Esophagus squamous epithelium (tissue), 5 donors: ENCODE measurements around the gene NET1. TPM values are rescaled to one million over a fixed set of nuclear protein-coding genes. Genes with fewer than 3 reads are reported as not detected.

Experiments
- DNase-seq: peaks from one replicate; lab custom pipeline; 2025; lab: John Stamatoyannopoulos, UW
- H3K27ac ChIP-seq, 4 donors: fragments of 200-600 bp; sonication (generic); one replicate each; pipeline ENCODE4 v1.5.1; 2016 to 2019; ENCODE audit warnings: mild to moderate bottlenecking in 1 of 4
- H3K27me3 ChIP-seq, 4 donors: fragments of 200-600 bp; sonication (generic); 1 replicate in 3 of 4; 2 replicates in 1 of 4; pipeline versions ENCODE4 v1.5.1 to v1.6.0; 2017 to 2021; ENCODE audit warnings: antibody characterized with exemption in 1 of 4
- H3K36me3 ChIP-seq, 3 donors: fragments of 200-600 bp; sonication (generic); one replicate each; pipeline ENCODE4 v1.5.1; 2016 to 2019
- H3K4me1 ChIP-seq, 3 donors: fragments of 200-600 bp; sonication (generic); one replicate each; pipeline ENCODE4 v1.5.1; 2017 to 2019
- H3K4me3 ChIP-seq, 4 donors: fragments of 200-600 bp; sonication (generic); 1 replicate in 3 of 4; 2 replicates in 1 of 4; pipeline ENCODE4 v1.5.1; 2016 to 2019; ENCODE audit warnings: mild to moderate bottlenecking in 2 of 4, moderate library complexity in 1 of 4
- H3K9me3 ChIP-seq, 3 donors: fragments of 200-600 bp; sonication (generic); one replicate each; pipeline ENCODE4 v1.5.1; 2016 to 2019
- POLR2A ChIP-seq, 4 donors: fragments of 450-650 bp; IDR thresholded peaks; one replicate each; pipeline ENCODE4 v1.6.1; 2017; ENCODE audit warnings: antibody characterized with exemption in 4 of 4, mild to moderate bottlenecking in 4 of 4, moderate library complexity in 3 of 4
- WGBS, 2 donors: methylation state at CpG; one replicate each; pipeline ENCODE4 v1.1.5; 2018; 5-methylcytosine and 5-hydroxymethylcytosine counted together
- intact Hi-C: fragments of 100-400 bp; cut with DNase I; formaldehyde crosslinking; loops from one replicate; pipeline ENCODE4 v1.15.0; 2022
- total RNA-seq, 4 donors: library from RNA; depleted of rRNA; stranded (reverse); fragments of >200 nt; gene quantifications; one replicate each; pipeline ENCODE4 v1.1.0, GENCODE V29; 2016
- TF ChIP-seq, protein P1 (sequence below), 6 experiments: fragments of 450-650 bp in 4 of 6; fragments of 200-600 bp in 2 of 6; sonication (generic) in 2 of 6; IDR thresholded peaks; one replicate each; pipeline ENCODE4 v1.5.1; 2016 to 2019; ENCODE audit warnings: antibody characterized with exemption in 6 of 6, mild to moderate bottlenecking in 4 of 6, moderate library complexity in 4 of 6
- donor health status: DM: yes; HTN: yes; CAD: no.

The NET1 gene
- total RNA-seq, 4 donors from 2014 or later: 77.8 to 170 (median 107) TPM

DNA sequence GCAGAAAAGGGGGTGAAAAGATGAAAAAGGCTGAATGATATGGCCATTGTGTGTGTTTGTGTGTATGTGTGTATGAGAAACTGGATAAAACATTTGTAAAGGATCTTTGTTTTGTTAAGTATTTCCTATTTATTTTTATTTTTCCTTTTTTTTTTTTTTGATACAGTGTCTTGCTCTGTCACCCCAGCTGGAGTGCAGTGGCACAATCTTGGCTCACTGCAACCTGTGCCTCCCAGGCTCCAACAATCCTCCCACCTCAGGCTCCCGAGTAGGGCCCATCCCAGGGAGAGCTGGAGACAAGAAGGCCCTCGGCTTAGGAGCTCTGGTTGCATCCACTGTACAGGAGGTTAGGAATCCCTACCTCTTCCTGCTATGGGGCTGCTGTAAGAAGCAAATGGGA, 93.9 kb downstream of the NET1 start:
- TF ChIP-seq, protein P1, sequence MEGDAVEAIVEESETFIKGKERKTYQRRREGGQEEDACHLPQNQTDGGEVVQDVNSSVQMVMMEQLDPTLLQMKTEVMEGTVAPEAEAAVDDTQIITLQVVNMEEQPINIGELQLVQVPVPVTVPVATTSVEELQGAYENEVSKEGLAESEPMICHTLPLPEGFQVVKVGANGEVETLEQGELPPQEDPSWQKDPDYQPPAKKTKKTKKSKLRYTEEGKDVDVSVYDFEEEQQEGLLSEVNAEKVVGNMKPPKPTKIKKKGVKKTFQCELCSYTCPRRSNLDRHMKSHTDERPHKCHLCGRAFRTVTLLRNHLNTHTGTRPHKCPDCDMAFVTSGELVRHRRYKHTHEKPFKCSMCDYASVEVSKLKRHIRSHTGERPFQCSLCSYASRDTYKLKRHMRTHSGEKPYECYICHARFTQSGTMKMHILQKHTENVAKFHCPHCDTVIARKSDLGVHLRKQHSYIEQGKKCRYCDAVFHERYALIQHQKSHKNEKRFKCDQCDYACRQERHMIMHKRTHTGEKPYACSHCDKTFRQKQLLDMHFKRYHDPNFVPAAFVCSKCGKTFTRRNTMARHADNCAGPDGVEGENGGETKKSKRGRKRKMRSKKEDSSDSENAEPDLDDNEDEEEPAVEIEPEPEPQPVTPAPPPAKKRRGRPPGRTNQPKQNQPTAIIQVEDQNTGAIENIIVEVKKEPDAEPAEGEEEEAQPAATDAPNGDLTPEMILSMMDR (IDR thresholded peaks at IDR 0.05): no peak
- TF ChIP-seq POLR2A (IDR thresholded peaks at IDR 0.05): no peak
- H3K4me3 ChIP-seq: no peak overlapping the region
- no peaks in the 10 kb centered on the region for H3K27me3 ChIP-seq
- 0 to 30% methylated on average over 2 of the region's 2 CpGs for WGBS, 2 donors
- no peak for DNase-seq
- H3K27ac ChIP-seq: peak overlapping the region; percentile 59 to 92 (median 80)
- intact Hi-C loops: no loop called here
- no peaks in the 10 kb centered on the region for H3K9me3 ChIP-seq
- no peaks in the 10 kb centered on the region for H3K36me3 ChIP-seq
- peaks cover 39 to 100% (median 59%) of the 10 kb centered on the region in 3 donors for H3K4me1 ChIP-seq

DNA sequence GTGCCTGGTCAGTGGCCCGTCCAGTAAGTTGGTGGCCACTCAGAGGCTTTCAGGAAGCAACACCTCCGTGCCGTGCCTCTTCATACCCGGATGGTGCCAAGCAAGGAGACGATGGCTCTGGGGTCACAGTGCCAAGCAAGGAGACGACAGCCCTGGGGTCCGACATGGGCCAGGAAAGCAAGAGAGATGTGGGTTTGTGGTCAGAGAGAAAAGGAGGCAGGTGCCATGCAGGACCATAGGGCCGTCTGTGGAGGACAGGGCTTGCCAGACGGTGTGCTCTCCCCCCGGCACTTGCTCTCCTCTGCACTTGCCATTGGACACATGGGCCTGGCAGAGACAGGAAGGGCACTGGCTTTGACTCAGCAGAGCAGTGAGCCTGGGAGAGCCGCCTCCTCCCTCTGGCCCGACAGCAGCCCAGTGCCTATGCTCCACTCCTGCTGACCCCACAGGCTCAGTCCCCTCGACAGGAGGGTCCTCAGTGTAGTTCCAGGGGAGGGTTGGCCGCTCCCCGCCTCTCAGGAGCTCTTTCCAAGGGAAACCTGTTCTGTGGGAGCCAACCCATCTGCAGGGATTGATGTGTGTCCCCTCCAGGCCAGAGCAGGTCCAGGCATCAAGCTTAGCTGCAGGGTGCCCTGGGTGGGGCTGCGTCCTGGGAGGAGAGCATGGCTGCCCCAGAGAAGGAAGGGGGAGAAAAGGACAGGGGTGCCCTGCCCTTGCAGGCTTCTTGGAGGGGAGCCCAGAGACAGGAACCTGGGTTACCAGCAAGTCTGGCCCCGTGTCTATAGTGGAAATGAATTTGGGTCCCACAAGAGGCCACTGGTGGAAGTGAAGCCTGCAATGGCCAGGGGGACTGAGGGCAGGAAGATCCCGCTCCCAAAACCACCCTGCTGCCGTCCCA, 94.6 kb downstream of the NET1 start:
- DNase-seq: no peak
- TF ChIP-seq POLR2A (IDR thresholded peaks at IDR 0.05): no peak
- TF ChIP-seq, protein P1 (IDR thresholded peaks at IDR 0.05): peak in 2 of 6 experiments; percentile 6 to 8
- H3K36me3 ChIP-seq: no peaks in the 10 kb centered on the region
- H3K4me1 ChIP-seq: peaks cover 39 to 100% (median 58%) of the 10 kb centered on the region in 3 donors
- no peak overlapping the region for H3K4me3 ChIP-seq
- no peaks in the 10 kb centered on the region for H3K27me3 ChIP-seq
- intact Hi-C loops: no loop called here
- WGBS, 2 donors: 55 to 64% methylated on average over 5 to 8 of the region's 19 CpGs
- peak overlapping the region; percentile 59 to 92 (median 80) for H3K27ac ChIP-seq
- no peaks in the 10 kb centered on the region for H3K9me3 ChIP-seq

DNA sequence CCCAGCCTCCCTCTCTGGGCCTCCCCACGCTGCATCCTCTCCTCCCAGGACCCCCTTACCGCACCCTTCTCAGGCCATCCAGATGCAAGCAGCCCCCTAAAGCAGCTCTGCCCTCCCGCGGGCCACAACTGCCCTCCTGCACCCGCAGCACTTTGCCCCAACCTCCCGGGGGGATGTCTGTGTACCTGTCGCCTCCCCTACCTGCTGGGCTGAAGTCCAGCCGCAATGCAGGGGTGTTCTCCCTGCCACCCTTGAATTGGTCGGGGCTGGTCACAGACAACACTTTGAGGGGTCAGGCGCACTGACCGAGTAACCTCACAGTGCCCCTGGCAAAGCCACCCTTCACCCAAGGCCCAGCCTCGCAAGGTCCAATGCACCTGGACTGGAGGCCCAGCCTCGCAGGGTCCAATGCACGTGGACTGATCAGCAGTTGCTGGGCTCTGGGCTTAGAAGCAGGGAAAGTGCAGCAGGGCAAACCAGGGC, 95.3 kb downstream of the NET1 start:
- Histone ChIP-seq H3K9me3 (no peaks in the 10 kb centered on the region), H3K4me1 (peaks cover 36 to 99% (median 51%) of the 10 kb centered on the region in 3 donors), H3K36me3 (no peaks in the 10 kb centered on the region), H3K27ac (peak overlapping the region; percentile 59 to 92 (median 80)), H3K27me3 (no peaks in the 10 kb centered on the region), H3K4me3 (no peak overlapping the region)
- TF ChIP-seq, protein P1 (IDR thresholded peaks at IDR 0.05): no peak
- no peak for TF ChIP-seq POLR2A (IDR thresholded peaks at IDR 0.05)
- 44 to 78% methylated on average over 2 to 8 of the region's 14 CpGs for WGBS, 2 donors
- intact Hi-C loops: no loop called here
- DNase-seq: no peak

DNA sequence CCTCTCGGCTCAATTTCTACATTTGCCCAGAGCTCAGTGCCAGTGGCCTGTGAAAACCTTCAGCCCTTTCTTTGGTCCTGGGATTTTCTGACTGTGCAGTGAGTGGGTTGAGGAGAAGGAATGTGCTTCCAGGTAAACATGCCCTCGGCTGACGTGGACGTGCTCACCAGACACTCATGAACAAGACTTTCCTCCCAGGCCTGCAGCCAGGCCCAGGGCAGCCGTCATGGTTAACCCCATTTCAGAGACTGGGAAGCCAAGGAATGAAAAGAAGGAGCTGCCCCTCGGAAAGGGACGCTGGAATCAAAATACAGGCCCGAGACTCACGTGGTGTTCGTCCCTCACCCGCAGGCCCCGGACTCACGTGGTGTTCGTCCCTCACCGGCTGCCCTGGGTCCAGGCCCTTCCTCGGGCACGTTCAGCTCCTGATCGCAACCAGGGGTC, 95.8 kb downstream of the NET1 start:
- DNase-seq: no peak
- H3K36me3 ChIP-seq: no peaks in the 10 kb centered on the region
- H3K27me3 ChIP-seq: no peaks in the 10 kb centered on the region
- TF ChIP-seq, protein P1 (IDR thresholded peaks at IDR 0.05): no peak
- no peak for TF ChIP-seq POLR2A (IDR thresholded peaks at IDR 0.05)
- H3K27ac ChIP-seq: peak overlapping the region; percentile 59 to 92 (median 80)
- peaks cover 31 to 99% (median 47%) of the 10 kb centered on the region in 3 donors for H3K4me1 ChIP-seq
- H3K9me3 ChIP-seq: no peaks in the 10 kb centered on the region
- intact Hi-C loops: no loop called here
- WGBS, 2 donors: 91 to 93% methylated on average over 13 to 17 of the region's 18 CpGs
- no peak overlapping the region for H3K4me3 ChIP-seq

Other genes starting within 250 kb of the NET1 start
- not detected for gene AKR1C8, start 227.4 kb upstream of the NET1 start, total RNA-seq
- not detected for gene AKR1C4, start 215.7 kb upstream of the NET1 start, total RNA-seq
- not detected for gene UCN3, start 47.6 kb upstream of the NET1 start, total RNA-seq
- gene TUBAL3, start 7.7 kb upstream of the NET1 start, total RNA-seq: under 1 TPM in 2 of 4 donors, not detected in 2; 0.19 TPM
- 100 to 1,000 TPM in 1 of 4 donors, 10 to 100 TPM in 3; 14.5 to 148 (median 22.6) TPM for gene CALML5, start 87.0 kb downstream of the NET1 start, total RNA-seq
- 100 to 1,000 TPM; 196 to 799 (median 315) TPM for gene CALML3, start 112.4 kb downstream of the NET1 start, total RNA-seq